KMS-11 (cell line): ENCODE results near the gene CSE1L.

Experiments used
- H2AFZ ChIP-seq: fragments of 200-600 bp; sonication (generic); 2 replicates; pipeline ENCODE4 v1.6.1; 2016; ENCODE audit warnings: antibody characterized with exemption, mixed run types, low read depth
- H3K27ac ChIP-seq: fragments of 200-600 bp; sonication (generic); 2 replicates; pipeline ENCODE4 v1.6.1; 2016; ENCODE audit warnings: mild to moderate bottlenecking, mixed run types
- H3K27me3 ChIP-seq: fragments of 200-600 bp; sonication (generic); 2 replicates; pipeline ENCODE4 v1.6.1; 2017; ENCODE audit warnings: mild to moderate bottlenecking, low read depth, mixed run types, moderate library complexity; ENCODE audit not compliant: insufficient read depth
- H3K36me3 ChIP-seq: fragments of 200-600 bp; sonication (generic); 2 replicates; pipeline ENCODE4 v1.6.1; 2017; ENCODE audit warnings: mild to moderate bottlenecking, mixed run types; ENCODE audit not compliant: insufficient read depth
- H3K4me1 ChIP-seq: fragments of 200-600 bp; sonication (generic); 2 replicates; pipeline ENCODE4 v1.6.1; 2016; ENCODE audit warnings: mild to moderate bottlenecking, low read depth, mixed run types; ENCODE audit not compliant: poor library complexity, severe bottlenecking
- H3K4me2 ChIP-seq: fragments of 200-600 bp; sonication (generic); 2 replicates; pipeline ENCODE4 v1.7.0; 2016; ENCODE audit warnings: mild to moderate bottlenecking, mixed run types
- H3K4me3 ChIP-seq: fragments of 200-600 bp; sonication (generic); IDR thresholded peaks from 2 replicates; pipeline ENCODE4 v1.6.1; 2017; ENCODE audit warnings: low read depth, low read length, mixed read lengths; ENCODE audit not compliant: insufficient read depth
- H3K79me2 ChIP-seq: fragments of 200-600 bp; sonication (generic); 2 replicates; pipeline ENCODE4 v1.6.1; 2016; ENCODE audit warnings: low read depth, mixed run types; ENCODE audit not compliant: insufficient read depth
- H3K9ac ChIP-seq: fragments of 200-600 bp; sonication (generic); 2 replicates; pipeline ENCODE4 v1.6.1; 2016; ENCODE audit warnings: mild to moderate bottlenecking, mixed run types
- H4K20me1 ChIP-seq: fragments of 200-600 bp; sonication (generic); 2 replicates; pipeline ENCODE4 v1.6.1; 2016; ENCODE audit warnings: mild to moderate bottlenecking, mixed run types; ENCODE audit not compliant: insufficient read depth
- CTCF ChIP-seq: fragments of 200-600 bp; sonication (generic); conservative IDR thresholded peaks from 2 replicates; pipeline ENCODE4 v1.6.1; 2017; ENCODE audit warnings: low read depth, mild to moderate bottlenecking, antibody characterized with exemption, low read length, moderate library complexity, mixed read lengths

Gene CSE1L

GRCh38 chr20:49029203-49029602, 16.9 kb upstream of the CSE1L start:
- peaks cover 3% of the 10 kb centered on the region for H3K4me1 ChIP-seq

GRCh38 chr20:49030954-49031619, 15.0 kb upstream of the CSE1L start:
- peaks cover 3% of the 10 kb centered on the region for H3K36me3 ChIP-seq

More at GRCh38 chr20:49029203-49029602, 16.9 kb upstream of the CSE1L start:
- Histone ChIP-seq H3K79me2 (no peaks in the 10 kb centered on the region), H3K27ac (no peak overlapping the region), H3K9ac (no peak overlapping the region), H3K27me3 (no peaks in the 10 kb centered on the region), H4K20me1 (no peaks in the 10 kb centered on the region), H3K36me3 (no peaks in the 10 kb centered on the region; the same call in none of the 2 replicates), H3K4me2 (no peak overlapping the region), H3K4me3 (no peak overlapping the region), H2AFZ (no peak overlapping the region)
- no peak for TF ChIP-seq CTCF

GRCh38 chr20:49032455-49032854, 13.7 kb upstream of the CSE1L start:
- H3K36me3 ChIP-seq = peaks cover 3% of the 10 kb centered on the region

More at GRCh38 chr20:49030954-49031619, 15.0 kb upstream of the CSE1L start:
- no peak overlapping the region for H3K27ac ChIP-seq
- no peaks in the 10 kb centered on the region for H3K79me2 ChIP-seq
- H3K27me3 ChIP-seq = no peaks in the 10 kb centered on the region
- TF ChIP-seq CTCF = no peak
- H2AFZ ChIP-seq = no peak overlapping the region
- H3K4me3 ChIP-seq = no peak overlapping the region
- no peaks in the 10 kb centered on the region for H3K4me1 ChIP-seq
- H4K20me1 ChIP-seq = no peaks in the 10 kb centered on the region
- H3K4me2 ChIP-seq = no peak overlapping the region
- no peak overlapping the region for H3K9ac ChIP-seq

GRCh38 chr20:49034070-49034732, 11.9 kb upstream of the CSE1L start:
- TF ChIP-seq CTCF = no peak
- H4K20me1 ChIP-seq = no peaks in the 10 kb centered on the region
- no peak overlapping the region for H3K9ac ChIP-seq
- H3K4me1 ChIP-seq = peaks cover 28% of the 10 kb centered on the region
- H3K79me2 ChIP-seq = no peaks in the 10 kb centered on the region
- H3K4me3 ChIP-seq = no peak overlapping the region
- H3K4me2 ChIP-seq = no peak overlapping the region
- peaks cover 3% of the 10 kb centered on the region for H3K36me3 ChIP-seq
- no peak overlapping the region for H2AFZ ChIP-seq
- no peak overlapping the region for H3K27ac ChIP-seq
- no peaks in the 10 kb centered on the region for H3K27me3 ChIP-seq

More at GRCh38 chr20:49032455-49032854, 13.7 kb upstream of the CSE1L start:
- no peak for TF ChIP-seq CTCF
- Histone ChIP-seq H3K4me2 (no peak overlapping the region), H3K4me1 (peaks cover 10% of the 10 kb centered on the region), H3K4me3 (no peak overlapping the region), H3K27me3 (no peaks in the 10 kb centered on the region), H3K27ac (no peak overlapping the region), H3K79me2 (no peaks in the 10 kb centered on the region), H2AFZ (no peak overlapping the region), H4K20me1 (no peaks in the 10 kb centered on the region), H3K9ac (no peak overlapping the region)
